ENCODE data around the gene RPUSD1. TPM values are rescaled to one million over a fixed set of nuclear protein-coding genes. Genes with fewer than 3 reads are reported as not detected.

Gene RPUSD1
- total RNA-seq, 1 experiment from 2014 or later = 53.3 TPM

GRCh38 chr16:791131-791530 is 3.0 kb upstream of the RPUSD1 start:
- Histone ChIP-seq H3K27me3 (ENCODE audit: insufficient read depth, low read depth) (no peaks in the 10 kb centered on the region), H3K4me3 (no peak overlapping the region), H3K9me3 (ENCODE audit: insufficient read depth, low read depth) (no peaks in the 10 kb centered on the region), H3K36me3 (ENCODE audit: low read depth) (no peaks in the 10 kb centered on the region; the same call in 1 of the 2 replicates), H3K4me2 (no peak overlapping the region), H3K9me2 (ENCODE audit: insufficient read depth) (no peaks in the 10 kb centered on the region), H3F3A (ENCODE audit: insufficient read depth, low read depth) (peaks cover 5% of the 10 kb centered on the region), H3K27ac (no peak overlapping the region), H4K20me1 (ENCODE audit: insufficient read depth) (peaks cover 5% of the 10 kb centered on the region; the same call in 1 of the 2 replicates), H2AFZ (no peak overlapping the region), H3K4me1 (replicated peaks; ENCODE audit: insufficient read depth) (peaks cover 22% of the 10 kb centered on the region), H3K79me2 (ENCODE audit: low read depth) (peaks cover 28% of the 10 kb centered on the region)
- no TSS peak for BruUV-seq (replicated peaks)
- ChIA-PET CTCF (no interaction called here), POLR2A (ENCODE audit: unreplicated experiment) (no interaction called here)
- intact Hi-C loops (cut with micrococcal nuclease; ENCODE audit: unreplicated experiment) = no loop called here
- no peak for DNase-seq
- TF ChIP-seq CTCF (conservative IDR thresholded peaks at IDR 0.05) (no peak), EZH2 (IDR thresholded peaks at IDR 0.05; ENCODE audit: low read depth) (no peak)

GRCh38 chr16:790086-790485 is 1.9 kb upstream of the RPUSD1 start:
- ChIA-PET POLR2A (ENCODE audit: unreplicated experiment) (no interaction called here), CTCF (no interaction called here)
- TF ChIP-seq EZH2 (IDR thresholded peaks at IDR 0.05; ENCODE audit: low read depth) = no peak
- TF ChIP-seq CTCF (conservative IDR thresholded peaks at IDR 0.05) = no peak
- Histone ChIP-seq H3K9me3 (ENCODE audit: insufficient read depth, low read depth) (no peaks in the 10 kb centered on the region), H3F3A (ENCODE audit: insufficient read depth, low read depth) (peaks cover 3% of the 10 kb centered on the region; the same call in 1 of the 2 replicates), H3K36me3 (ENCODE audit: low read depth) (no peaks in the 10 kb centered on the region; the same call in 1 of the 2 replicates), H3K4me1 (replicated peaks; ENCODE audit: insufficient read depth) (peaks cover 16% of the 10 kb centered on the region), H3K9me2 (ENCODE audit: insufficient read depth) (no peaks in the 10 kb centered on the region), H3K79me2 (ENCODE audit: low read depth) (peaks cover 28% of the 10 kb centered on the region), H3K4me3 (no peak overlapping the region), H2AFZ (no peak overlapping the region), H3K27ac (no peak overlapping the region), H3K4me2 (no peak overlapping the region), H3K27me3 (ENCODE audit: insufficient read depth, low read depth) (no peaks in the 10 kb centered on the region), H4K20me1 (ENCODE audit: insufficient read depth) (peaks cover 9% of the 10 kb centered on the region; the same call in 1 of the 2 replicates)
- BruUV-seq (replicated peaks) = no TSS peak
- intact Hi-C loops (cut with micrococcal nuclease; ENCODE audit: unreplicated experiment) = no loop called here
- no peak for DNase-seq

- TF ChIP-seq EZH2 (IDR thresholded peaks at IDR 0.05; ENCODE audit: low read depth) (no peak), CTCF (conservative IDR thresholded peaks at IDR 0.05) (no peak)
- no peak for DNase-seq
- intact Hi-C loops (cut with micrococcal nuclease; ENCODE audit: unreplicated experiment) = no loop called here
- Histone ChIP-seq H3K4me1 (replicated peaks; ENCODE audit: insufficient read depth) (peaks cover 16% of the 10 kb centered on the region), H3K36me3 (ENCODE audit: low read depth) (no peaks in the 10 kb centered on the region; the same call in 1 of the 2 replicates), H3K27me3 (ENCODE audit: insufficient read depth, low read depth) (no peaks in the 10 kb centered on the region), H3K4me2 (peak overlapping the region; percentile 81), H3F3A (ENCODE audit: insufficient read depth, low read depth) (peaks cover 10% of the 10 kb centered on the region; the same call in 1 of the 2 replicates), H2AFZ (no peak overlapping the region; the same call in 1 of the 2 replicates), H4K20me1 (ENCODE audit: insufficient read depth) (peaks cover 13% of the 10 kb centered on the region; the same call in 1 of the 2 replicates), H3K27ac (no peak overlapping the region), H3K4me3 (peak overlapping the region; percentile 92), H3K9me2 (ENCODE audit: insufficient read depth) (no peaks in the 10 kb centered on the region), H3K79me2 (ENCODE audit: low read depth) (peaks cover 28% of the 10 kb centered on the region), H3K9me3 (ENCODE audit: insufficient read depth, low read depth) (no peaks in the 10 kb centered on the region)
- TSS peak; percentile 37 for BruUV-seq (replicated peaks)
- ChIA-PET POLR2A (ENCODE audit: unreplicated experiment) (no interaction called here), CTCF (interaction anchor here (0.6 to 1.8 kb wide), 2 partner anchors 77 to 257 kb away, joined by 4 to 10 read pairs; no protein-coding TSS in a partner anchor)
Measured at GRCh38 chr16:789191-789850, 1.1 kb upstream of the RPUSD1 start.

Data from PC-9 (cell line).